Measurements from ENCODE around the gene RDH12.
A peak's percentile ranks its signal among the peaks of the same experiment; 100 is the strongest.

DNA sequence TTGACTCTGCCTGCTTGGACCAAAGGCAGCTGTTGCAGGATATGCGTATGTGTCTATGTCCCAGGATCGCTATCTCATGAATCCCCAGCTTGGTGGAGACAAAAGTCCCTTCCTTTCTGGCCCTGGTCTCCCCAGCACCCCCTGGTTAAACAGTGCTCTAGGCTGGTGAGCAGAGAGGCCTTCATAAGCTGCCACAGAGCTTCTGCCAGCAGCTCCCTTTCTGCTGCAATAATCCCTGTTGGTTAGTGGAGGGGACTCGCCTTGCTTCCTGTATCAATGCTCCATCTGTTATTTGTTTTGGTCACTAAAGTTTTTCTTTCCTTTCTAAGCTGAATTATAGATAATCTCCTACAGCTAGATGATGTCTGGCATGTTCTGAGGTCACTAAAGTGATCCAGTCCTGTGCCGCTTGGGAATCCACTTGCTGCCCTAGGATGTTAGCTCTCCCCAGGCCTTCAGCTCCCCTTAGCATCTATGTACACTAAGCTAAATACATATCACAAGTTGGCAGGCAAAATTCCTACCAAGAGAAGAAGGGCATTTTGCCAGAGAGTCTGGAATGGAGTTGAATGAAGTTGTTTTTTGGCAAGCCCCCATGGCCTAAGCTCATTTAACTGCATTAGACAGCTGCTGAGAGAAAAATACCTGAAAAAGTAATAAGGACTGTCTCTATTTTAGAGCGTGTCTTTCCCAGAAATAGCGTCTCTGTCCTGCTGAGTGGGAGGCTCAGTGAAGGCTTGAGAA is 47.8 kb downstream of the RDH12 start:
- TF ChIP-seq, protein P1, sequence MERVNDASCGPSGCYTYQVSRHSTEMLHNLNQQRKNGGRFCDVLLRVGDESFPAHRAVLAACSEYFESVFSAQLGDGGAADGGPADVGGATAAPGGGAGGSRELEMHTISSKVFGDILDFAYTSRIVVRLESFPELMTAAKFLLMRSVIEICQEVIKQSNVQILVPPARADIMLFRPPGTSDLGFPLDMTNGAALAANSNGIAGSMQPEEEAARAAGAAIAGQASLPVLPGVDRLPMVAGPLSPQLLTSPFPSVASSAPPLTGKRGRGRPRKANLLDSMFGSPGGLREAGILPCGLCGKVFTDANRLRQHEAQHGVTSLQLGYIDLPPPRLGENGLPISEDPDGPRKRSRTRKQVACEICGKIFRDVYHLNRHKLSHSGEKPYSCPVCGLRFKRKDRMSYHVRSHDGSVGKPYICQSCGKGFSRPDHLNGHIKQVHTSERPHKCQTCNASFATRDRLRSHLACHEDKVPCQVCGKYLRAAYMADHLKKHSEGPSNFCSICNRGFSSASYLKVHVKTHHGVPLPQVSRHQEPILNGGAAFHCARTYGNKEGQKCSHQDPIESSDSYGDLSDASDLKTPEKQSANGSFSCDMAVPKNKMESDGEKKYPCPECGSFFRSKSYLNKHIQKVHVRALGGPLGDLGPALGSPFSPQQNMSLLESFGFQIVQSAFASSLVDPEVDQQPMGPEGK (CRISPR knock-in tag; IDR thresholded peaks at IDR 0.05; ENCODE audit: borderline replicate concordance), result no peak
- TF ChIP-seq, protein P2, sequence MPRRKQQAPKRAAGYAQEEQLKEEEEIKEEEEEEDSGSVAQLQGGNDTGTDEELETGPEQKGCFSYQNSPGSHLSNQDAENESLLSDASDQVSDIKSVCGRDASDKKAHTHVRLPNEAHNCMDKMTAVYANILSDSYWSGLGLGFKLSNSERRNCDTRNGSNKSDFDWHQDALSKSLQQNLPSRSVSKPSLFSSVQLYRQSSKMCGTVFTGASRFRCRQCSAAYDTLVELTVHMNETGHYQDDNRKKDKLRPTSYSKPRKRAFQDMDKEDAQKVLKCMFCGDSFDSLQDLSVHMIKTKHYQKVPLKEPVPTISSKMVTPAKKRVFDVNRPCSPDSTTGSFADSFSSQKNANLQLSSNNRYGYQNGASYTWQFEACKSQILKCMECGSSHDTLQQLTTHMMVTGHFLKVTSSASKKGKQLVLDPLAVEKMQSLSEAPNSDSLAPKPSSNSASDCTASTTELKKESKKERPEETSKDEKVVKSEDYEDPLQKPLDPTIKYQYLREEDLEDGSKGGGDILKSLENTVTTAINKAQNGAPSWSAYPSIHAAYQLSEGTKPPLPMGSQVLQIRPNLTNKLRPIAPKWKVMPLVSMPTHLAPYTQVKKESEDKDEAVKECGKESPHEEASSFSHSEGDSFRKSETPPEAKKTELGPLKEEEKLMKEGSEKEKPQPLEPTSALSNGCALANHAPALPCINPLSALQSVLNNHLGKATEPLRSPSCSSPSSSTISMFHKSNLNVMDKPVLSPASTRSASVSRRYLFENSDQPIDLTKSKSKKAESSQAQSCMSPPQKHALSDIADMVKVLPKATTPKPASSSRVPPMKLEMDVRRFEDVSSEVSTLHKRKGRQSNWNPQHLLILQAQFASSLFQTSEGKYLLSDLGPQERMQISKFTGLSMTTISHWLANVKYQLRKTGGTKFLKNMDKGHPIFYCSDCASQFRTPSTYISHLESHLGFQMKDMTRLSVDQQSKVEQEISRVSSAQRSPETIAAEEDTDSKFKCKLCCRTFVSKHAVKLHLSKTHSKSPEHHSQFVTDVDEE (CRISPR knock-in tag; IDR thresholded peaks at IDR 0.05), result no peak
- TF ChIP-seq TCF4 (CRISPR knock-in tag; IDR thresholded peaks at IDR 0.05; ENCODE audit: borderline replicate concordance) (no peak), ZFP30 (CRISPR knock-in tag; IDR thresholded peaks at IDR 0.05) (no peak), RARB (CRISPR knock-in tag; IDR thresholded peaks at IDR 0.05) (no peak), ZNF8 (CRISPR knock-in tag; IDR thresholded peaks at IDR 0.05) (no peak), GLIS3 (CRISPR knock-in tag; IDR thresholded peaks at IDR 0.05) (no peak), ZNF70 (CRISPR knock-in tag; IDR thresholded peaks at IDR 0.05) (no peak), ZC3H10 (CRISPR knock-in tag; IDR thresholded peaks at IDR 0.05) (no peak), BACH2 (CRISPR knock-in tag; IDR thresholded peaks at IDR 0.05; ENCODE audit: borderline replicate concordance) (no peak), ISL1 (CRISPR knock-in tag; IDR thresholded peaks at IDR 0.05) (0 out of 2 replicates have a peak, but pooled peaks have one; percentile 40), ARNTL (CRISPR knock-in tag; IDR thresholded peaks at IDR 0.05; ENCODE audit: borderline replicate concordance, low read depth) (no peak), ESRRG (CRISPR knock-in tag; IDR thresholded peaks at IDR 0.05) (no peak)
- TF ChIP-seq, protein P3, sequence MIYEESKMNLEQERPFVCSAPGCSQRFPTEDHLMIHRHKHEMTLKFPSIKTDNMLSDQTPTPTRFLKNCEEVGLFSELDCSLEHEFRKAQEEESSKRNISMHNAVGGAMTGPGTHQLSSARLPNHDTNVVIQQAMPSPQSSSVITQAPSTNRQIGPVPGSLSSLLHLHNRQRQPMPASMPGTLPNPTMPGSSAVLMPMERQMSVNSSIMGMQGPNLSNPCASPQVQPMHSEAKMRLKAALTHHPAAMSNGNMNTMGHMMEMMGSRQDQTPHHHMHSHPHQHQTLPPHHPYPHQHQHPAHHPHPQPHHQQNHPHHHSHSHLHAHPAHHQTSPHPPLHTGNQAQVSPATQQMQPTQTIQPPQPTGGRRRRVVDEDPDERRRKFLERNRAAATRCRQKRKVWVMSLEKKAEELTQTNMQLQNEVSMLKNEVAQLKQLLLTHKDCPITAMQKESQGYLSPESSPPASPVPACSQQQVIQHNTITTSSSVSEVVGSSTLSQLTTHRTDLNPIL (CRISPR knock-in tag; IDR thresholded peaks at IDR 0.05; ENCODE audit: low read depth), result no peak
